Trophoblast cell (in vitro differentiated cells and primary cell): Measurements from ENCODE around the gene AJM1.

Source experiments
- DNase-seq, 2 donors: peaks; one replicate each; pipeline ENCODE4 v3.0.0-alpha.2; 2016
- H2AFZ ChIP-seq: 2 replicates; pipeline ENCODE4 v1.6.1; 2013; ENCODE audit warnings: low read length, moderate library complexity, mild to moderate bottlenecking; ENCODE audit not compliant: insufficient read depth, poor library complexity
- H2AK5ac ChIP-seq: 2 replicates; pipeline ENCODE4 v1.6.1; 2013; ENCODE audit warnings: mild to moderate bottlenecking, low read length
- H2BK120ac ChIP-seq: 2 replicates; pipeline ENCODE4 v1.6.1; 2013; ENCODE audit warnings: low read length, mild to moderate bottlenecking, moderate library complexity; ENCODE audit not compliant: insufficient read depth, poor library complexity
- H2BK12ac ChIP-seq: 2 replicates; pipeline ENCODE4 v1.6.1; 2013; ENCODE audit warnings: mild to moderate bottlenecking, low read length, moderate library complexity
- H2BK5ac ChIP-seq: 2 replicates; pipeline ENCODE4 v1.6.1; 2013; ENCODE audit warnings: low read length, low read depth, moderate library complexity, mild to moderate bottlenecking; ENCODE audit not compliant: poor library complexity
- H3K14ac ChIP-seq: 2 replicates; pipeline ENCODE4 v1.6.1; 2013; ENCODE audit warnings: mild to moderate bottlenecking, low read length
- H3K18ac ChIP-seq: 2 replicates; pipeline ENCODE4 v1.6.1; 2013; ENCODE audit warnings: mild to moderate bottlenecking, low read length
- H3K23ac ChIP-seq: 2 replicates; pipeline ENCODE4 v1.6.1; 2013; ENCODE audit warnings: low read length
- H3K27ac ChIP-seq: 2 replicates; pipeline ENCODE4 v1.5.1; 2013; ENCODE audit warnings: low read depth, mild to moderate bottlenecking, inconsistent platforms, low read length, moderate library complexity
- H3K27me3 ChIP-seq: 2 replicates; pipeline ENCODE4 v1.6.1; 2013; ENCODE audit warnings: inconsistent platforms, mild to moderate bottlenecking, low read length, moderate library complexity; ENCODE audit not compliant: insufficient read depth
- H3K36me3 ChIP-seq, 2 experiments: 1 replicate in 1 of 2; 2 replicates in 1 of 2; pipeline ENCODE4 v1.6.1; 2013; ENCODE audit warnings: low read length in 2 of 2, mild to moderate bottlenecking in 2 of 2, moderate library complexity in 1 of 2; ENCODE audit not compliant: insufficient read depth in 2 of 2, control insufficient read depth in 1 of 2
- H3K4ac ChIP-seq: 2 replicates; pipeline ENCODE4 v1.6.1; 2013; ENCODE audit warnings: low read depth, mild to moderate bottlenecking, low read length, moderate library complexity
- H3K4me1 ChIP-seq, 2 experiments: 1 replicate in 1 of 2; 2 replicates in 1 of 2; pipeline ENCODE4 v1.6.1; 2013; ENCODE audit warnings: low read length in 2 of 2, mild to moderate bottlenecking in 2 of 2, moderate library complexity in 1 of 2; ENCODE audit not compliant: insufficient read depth in 2 of 2, control insufficient read depth in 1 of 2
- H3K4me2 ChIP-seq: 2 replicates; pipeline ENCODE4 v1.6.1; 2013; ENCODE audit warnings: inconsistent platforms, mild to moderate bottlenecking, low read length, moderate library complexity
- H3K4me3 ChIP-seq: 2 replicates; pipeline ENCODE4 v1.5.1; 2013; ENCODE audit warnings: mild to moderate bottlenecking, low read depth, low read length, inconsistent platforms
- H3K79me1 ChIP-seq: one replicate; pipeline ENCODE4 v1.6.1; 2013; ENCODE audit warnings: low read length
- H3K79me2 ChIP-seq: 2 replicates; pipeline ENCODE4 v1.6.1; 2013; ENCODE audit warnings: low read length, mild to moderate bottlenecking; ENCODE audit not compliant: control insufficient read depth, insufficient read depth, poor library complexity
- H3K9ac ChIP-seq: 2 replicates; pipeline ENCODE4 v1.6.1; 2013; ENCODE audit warnings: mild to moderate bottlenecking, low read length
- H3K9me3 ChIP-seq: 2 replicates; pipeline ENCODE4 v1.6.1; 2013; ENCODE audit warnings: low read depth, mild to moderate bottlenecking, control low read depth, inconsistent platforms, low read length; ENCODE audit not compliant: insufficient read depth
- H4K12ac ChIP-seq: 2 replicates; pipeline ENCODE4 v1.6.1; 2013; ENCODE audit warnings: low read depth, mild to moderate bottlenecking, low read length, moderate library complexity
- H4K8ac ChIP-seq: 2 replicates; pipeline ENCODE4 v1.6.1; 2013; ENCODE audit warnings: low read depth, mild to moderate bottlenecking, low read length, moderate library complexity
- H4K91ac ChIP-seq: one replicate; pipeline ENCODE4 v1.6.1; 2013; ENCODE audit warnings: low read depth, mild to moderate bottlenecking, low read length, moderate library complexity
- WGBS: extraction: QIAGEN DNeasy Blood & Tissue Kit; methylation state at CpG from one replicate; pipeline ENCODE4 v1.1.7; 2013; ENCODE audit warnings: missing lambda C conversion rate; ENCODE audit not compliant: insufficient read length, insufficient coverage; ENCODE audit errors: extremely low coverage; 5-methylcytosine and 5-hydroxymethylcytosine counted together

The AJM1 gene

GRCh38 chr9:136860933-136861873, 18.9 kb downstream of the AJM1 start:
- Histone ChIP-seq H3K4ac (no peak overlapping the region), H4K12ac (no peak overlapping the region), H2BK12ac (no peak overlapping the region), H3K23ac (no peak overlapping the region), H3K4me2 (no peak overlapping the region), H3K36me3 (peaks cover 55 to 63% of the 10 kb centered on the region in 2 experiments), H2AK5ac (no peak overlapping the region), H3K4me1 (peaks cover 6 to 12% of the 10 kb centered on the region in 2 experiments), H3K27me3 (no peaks in the 10 kb centered on the region), H3K18ac (no peak overlapping the region), H4K91ac (no peak overlapping the region), H2BK5ac (no peak overlapping the region), H2AFZ (no peak overlapping the region), H3K14ac (no peak overlapping the region), H3K4me3 (no peak overlapping the region), H3K27ac (no peak overlapping the region), H4K8ac (no peak overlapping the region), H3K9ac (no peak overlapping the region), H3K79me1 (peaks cover 3% of the 10 kb centered on the region), H3K79me2 (peaks cover 10% of the 10 kb centered on the region), H2BK120ac (no peak overlapping the region), H3K9me3 (no peaks in the 10 kb centered on the region)
- DNase-seq, result no peak
- whole genome bisulfite sequencing, result no CpG with 5 or more reads among the region's 22 CpGs

GRCh38 chr9:136861874-136862457, 19.7 kb downstream of the AJM1 start:
- Histone ChIP-seq H3K36me3 (peaks cover 55 to 63% of the 10 kb centered on the region in 2 experiments), H3K4me2 (no peak overlapping the region), H2BK12ac (no peak overlapping the region), H2AFZ (no peak overlapping the region), H3K27me3 (no peaks in the 10 kb centered on the region), H2BK5ac (no peak overlapping the region), H4K91ac (no peak overlapping the region), H3K14ac (no peak overlapping the region), H3K4me1 (peaks cover 6 to 12% of the 10 kb centered on the region in 2 experiments), H2AK5ac (no peak overlapping the region), H3K18ac (no peak overlapping the region), H4K8ac (no peak overlapping the region), H3K23ac (no peak overlapping the region), H3K9me3 (no peaks in the 10 kb centered on the region), H3K79me2 (peaks cover 10% of the 10 kb centered on the region), H3K9ac (no peak overlapping the region), H3K4me3 (peak overlapping the region; percentile 37), H3K79me1 (peaks cover 4% of the 10 kb centered on the region), H2BK120ac (no peak overlapping the region), H3K27ac (no peak overlapping the region), H4K12ac (no peak overlapping the region), H3K4ac (no peak overlapping the region)
- WGBS, result no CpG with 5 or more reads among the region's 26 CpGs
- no peak for DNase-seq

DNA sequence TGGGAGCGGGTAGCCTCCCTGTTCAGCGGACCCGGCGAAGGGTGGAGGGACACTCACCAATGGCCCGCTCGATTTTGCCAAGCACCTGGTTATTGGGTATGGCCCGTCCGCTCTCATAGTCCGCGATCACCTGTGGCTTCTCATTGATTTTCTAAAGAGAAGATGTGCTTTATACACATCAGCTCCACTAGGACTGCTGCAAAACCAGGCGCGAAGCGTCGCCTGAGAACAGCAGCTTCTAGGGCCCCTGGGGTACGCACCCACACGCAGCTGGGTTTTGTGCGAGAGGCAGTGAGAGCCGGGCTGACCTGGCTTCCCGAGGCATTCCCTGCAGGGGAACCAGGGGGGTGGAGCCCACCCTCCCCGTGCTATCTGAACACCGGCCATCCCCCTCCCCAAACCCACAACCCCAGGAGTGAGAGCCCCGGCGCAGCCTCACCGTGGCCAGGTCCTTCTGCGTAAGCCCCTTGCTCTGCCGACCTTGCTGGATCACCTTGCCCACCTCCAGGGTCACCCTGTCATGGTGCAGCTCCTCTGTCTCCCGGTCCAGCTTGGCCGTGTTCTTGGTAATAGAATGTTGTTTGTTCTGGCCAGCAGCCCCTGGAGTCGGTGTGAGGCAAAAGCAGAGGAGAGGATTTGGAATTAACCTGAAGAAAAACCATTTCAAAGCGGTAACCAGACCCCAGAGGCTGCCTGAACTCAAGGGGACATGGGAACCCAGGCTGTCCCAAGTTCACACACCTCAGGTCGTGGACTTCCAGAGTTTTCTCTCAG, 20.8 kb downstream of the AJM1 start:
- Histone ChIP-seq H3K4me3 (no peak overlapping the region), H3K4me2 (no peak overlapping the region), H3K9ac (no peak overlapping the region), H3K79me2 (peaks cover 10% of the 10 kb centered on the region), H3K4ac (no peak overlapping the region), H3K9me3 (peaks cover 6% of the 10 kb centered on the region), H3K18ac (no peak overlapping the region), H3K27me3 (no peaks in the 10 kb centered on the region), H3K4me1 (peaks cover 6 to 7% of the 10 kb centered on the region in 2 experiments), H3K27ac (no peak overlapping the region), H4K8ac (no peak overlapping the region), H2BK120ac (no peak overlapping the region), H4K12ac (no peak overlapping the region), H3K79me1 (peaks cover 4% of the 10 kb centered on the region), H3K14ac (no peak overlapping the region), H4K91ac (no peak overlapping the region), H2BK12ac (no peak overlapping the region), H2AK5ac (no peak overlapping the region), H2BK5ac (no peak overlapping the region), H2AFZ (no peak overlapping the region), H3K36me3 (peaks cover 55 to 63% of the 10 kb centered on the region in 2 experiments), H3K23ac (no peak overlapping the region)
- DNase-seq, result no peak
- WGBS, result no CpG with 5 or more reads among the region's 31 CpGs

DNA sequence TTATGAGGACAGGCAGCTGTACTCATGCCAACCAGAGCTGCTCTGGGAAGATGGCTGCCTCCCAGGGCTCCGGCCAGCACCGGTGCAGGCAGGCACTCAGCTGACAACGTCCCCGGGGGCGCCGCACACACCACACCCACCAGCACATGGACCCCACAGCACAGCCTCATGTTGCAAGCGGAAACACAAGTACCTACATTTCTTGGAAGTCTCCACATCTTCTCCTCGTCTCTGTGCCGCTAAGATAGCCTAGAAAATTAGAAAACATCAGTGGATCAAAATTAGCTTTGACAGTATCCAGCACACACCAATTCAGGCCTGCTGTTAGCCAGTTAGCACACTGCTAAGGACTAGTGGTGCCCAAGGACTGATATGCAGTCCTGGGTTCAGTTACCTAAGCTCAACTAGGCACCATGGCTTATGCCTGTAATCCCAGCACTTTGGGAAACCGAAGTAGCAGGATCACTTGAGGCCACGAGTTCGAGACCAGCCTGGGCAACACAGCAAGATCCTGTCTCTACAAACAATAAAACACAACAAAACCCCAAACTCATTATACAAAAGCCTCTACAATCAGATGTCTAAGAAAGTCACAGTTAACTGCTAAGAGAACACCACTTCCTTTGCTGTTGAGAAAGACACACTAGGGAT, 21.5 kb downstream of the AJM1 start:
- no peak overlapping the region for H3K4ac ChIP-seq
- H4K12ac ChIP-seq, result no peak overlapping the region
- H2BK120ac ChIP-seq, result no peak overlapping the region
- H3K27ac ChIP-seq, result no peak overlapping the region
- no peaks in the 10 kb centered on the region for H3K27me3 ChIP-seq
- peaks cover 10% of the 10 kb centered on the region for H3K9me3 ChIP-seq
- H4K91ac ChIP-seq, result no peak overlapping the region
- H2AK5ac ChIP-seq, result no peak overlapping the region
- peaks cover 6 to 7% of the 10 kb centered on the region in 2 experiments for H3K4me1 ChIP-seq
- no peak overlapping the region for H3K4me3 ChIP-seq
- H3K9ac ChIP-seq, result no peak overlapping the region
- H3K79me2 ChIP-seq, result peaks cover 10% of the 10 kb centered on the region
- no peak overlapping the region for H2BK5ac ChIP-seq
- no peak overlapping the region for H3K23ac ChIP-seq
- H2BK12ac ChIP-seq, result no peak overlapping the region
- H3K14ac ChIP-seq, result no peak overlapping the region
- no peak overlapping the region for H3K4me2 ChIP-seq
- DNase-seq, result no peak
- H3K36me3 ChIP-seq, result peaks cover 48 to 56% of the 10 kb centered on the region in 2 experiments
- H4K8ac ChIP-seq, result no peak overlapping the region
- H2AFZ ChIP-seq, result no peak overlapping the region
- no peak overlapping the region for H3K18ac ChIP-seq
- peaks cover 4% of the 10 kb centered on the region for H3K79me1 ChIP-seq
- no CpG with 5 or more reads among the region's 12 CpGs for WGBS
